Smooth muscle cell (in vitro differentiated cells): ENCODE measurements around the gene SYNPO. TPM values are rescaled to one million over a fixed set of nuclear protein-coding genes. Genes with fewer than 3 reads are reported as not detected.

Source experiments
- DNase-seq: peaks from one replicate; lab custom pipeline; 2025; ENCODE audit not compliant: unreplicated experiment; lab: John Stamatoyannopoulos, UW
- H2AFZ ChIP-seq: fragments of 200-600 bp; sonication (generic); 2 replicates; pipeline ENCODE4 v1.6.0; 2016; ENCODE audit warnings: antibody characterized with exemption, low read depth, mild to moderate bottlenecking
- H3F3A ChIP-seq: fragments of 200-600 bp; sonication (generic); 2 replicates; pipeline ENCODE4 v1.6.0; 2017; ENCODE audit warnings: antibody characterized with exemption, low read depth
- H3K27ac ChIP-seq: fragments of 200-600 bp; sonication (generic); 2 replicates; pipeline ENCODE4 v1.5.1; 2016; ENCODE audit warnings: low read depth, mild to moderate bottlenecking
- H3K27me3 ChIP-seq: fragments of 200-600 bp; sonication (generic); 2 replicates; pipeline ENCODE4 v1.6.1; 2016; ENCODE audit warnings: low read depth, mild to moderate bottlenecking
- H3K36me3 ChIP-seq: fragments of 200-600 bp; sonication (generic); 2 replicates; pipeline ENCODE4 v1.5.1; 2016; ENCODE audit warnings: low read depth
- H3K4me1 ChIP-seq: fragments of 200-600 bp; sonication (generic); 2 replicates; pipeline ENCODE4 v1.5.1; 2016; ENCODE audit warnings: low read depth
- H3K4me2 ChIP-seq: fragments of 200-600 bp; sonication (generic); 2 replicates; pipeline ENCODE4 v1.6.0; 2016; ENCODE audit warnings: mild to moderate bottlenecking
- H3K4me3 ChIP-seq: fragments of 200-600 bp; sonication (generic); 2 replicates; pipeline ENCODE4 v1.5.1; 2016; ENCODE audit warnings: mild to moderate bottlenecking
- H3K79me2 ChIP-seq: fragments of 200-600 bp; sonication (generic); 2 replicates; pipeline ENCODE4 v1.6.0; 2016; ENCODE audit warnings: low read depth, mild to moderate bottlenecking
- H3K9ac ChIP-seq: fragments of 200-600 bp; sonication (generic); 2 replicates; pipeline ENCODE4 v1.6.0; 2016; ENCODE audit warnings: low read depth
- H3K9me3 ChIP-seq: fragments of 200-600 bp; sonication (generic); replicated peaks from 2 replicates; pipeline ENCODE4 v1.5.1; 2016; ENCODE audit warnings: low read depth
- H4K20me1 ChIP-seq: fragments of 200-600 bp; sonication (generic); 2 replicates; pipeline ENCODE4 v1.6.0; 2016; ENCODE audit warnings: low read depth
- WGBS: methylation state at CpG from one replicate; pipeline ENCODE4 v1.1.7; 2016; ENCODE audit warnings: low lambda C conversion rate; 5-methylcytosine and 5-hydroxymethylcytosine counted together
- polyA plus RNA-seq: library from polyadenylated mRNA; unstranded; fragments of >200 nt; fragmentation: Nextera tagmentation; extraction: Ambion mirVana; gene quantifications from 2 replicates; pipeline ENCODE4 v1.2.1, GENCODE V29; 2016
- total RNA-seq: library from RNA; depleted of rRNA; stranded (reverse); fragments of >200 nt; gene quantifications from 2 replicates; pipeline ENCODE4 v1.2.3, GENCODE V29; 2014
- TF ChIP-seq, protein P1 (sequence below): fragments of 200-600 bp; sonication (generic); IDR thresholded peaks from 2 replicates; pipeline ENCODE4 v1.5.1; 2017; ENCODE audit warnings: borderline replicate concordance, mild to moderate bottlenecking, antibody characterized with exemption; ENCODE audit not compliant: insufficient read depth, poor library complexity, severe bottlenecking

The SYNPO gene
- total and polyA plus RNA-seq, 2 experiments from 2014 or later = 34.2 to 46.4 TPM

DNA sequence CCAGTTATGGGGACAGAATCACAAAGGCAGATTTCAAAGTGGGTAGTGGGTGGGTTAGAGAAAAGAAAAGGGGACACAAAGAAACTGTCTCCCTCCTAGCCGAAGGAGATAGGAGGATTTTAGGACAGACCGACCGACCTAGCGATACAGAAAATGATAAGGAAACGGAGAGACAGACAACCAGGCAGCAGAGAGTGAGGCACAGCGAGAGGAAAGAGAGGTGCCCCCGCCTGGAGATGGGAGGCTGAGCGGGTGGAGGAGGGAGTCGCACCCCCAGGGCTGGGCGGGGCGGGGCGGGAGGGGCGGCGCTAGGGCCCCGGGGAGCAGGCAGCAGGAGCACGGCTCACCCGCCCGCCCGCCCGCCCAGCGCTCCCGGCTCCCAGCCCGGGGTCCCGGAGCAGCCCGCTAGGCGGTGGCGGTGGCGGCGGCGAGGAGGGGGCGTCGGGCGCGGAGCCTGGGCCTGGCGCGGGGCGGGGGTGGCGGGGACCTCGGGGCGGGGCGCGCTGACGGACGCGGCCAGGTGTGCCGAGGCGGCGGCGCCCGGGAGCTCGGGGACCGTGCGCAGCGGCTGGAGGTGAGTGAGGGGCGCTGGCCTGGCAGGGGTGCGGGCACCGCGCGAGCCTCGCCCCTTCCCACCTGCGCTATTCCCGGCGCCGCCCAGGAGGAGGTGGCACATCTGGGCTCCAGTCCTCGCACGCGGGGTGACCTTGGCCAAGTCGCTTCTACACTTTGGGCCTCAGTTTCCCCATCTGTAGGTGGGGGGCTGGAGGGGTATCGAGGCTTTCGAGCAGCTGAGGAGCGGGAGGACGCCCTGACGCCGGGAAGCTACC, 15.9 kb upstream of the SYNPO start:
- TF ChIP-seq, protein P1, sequence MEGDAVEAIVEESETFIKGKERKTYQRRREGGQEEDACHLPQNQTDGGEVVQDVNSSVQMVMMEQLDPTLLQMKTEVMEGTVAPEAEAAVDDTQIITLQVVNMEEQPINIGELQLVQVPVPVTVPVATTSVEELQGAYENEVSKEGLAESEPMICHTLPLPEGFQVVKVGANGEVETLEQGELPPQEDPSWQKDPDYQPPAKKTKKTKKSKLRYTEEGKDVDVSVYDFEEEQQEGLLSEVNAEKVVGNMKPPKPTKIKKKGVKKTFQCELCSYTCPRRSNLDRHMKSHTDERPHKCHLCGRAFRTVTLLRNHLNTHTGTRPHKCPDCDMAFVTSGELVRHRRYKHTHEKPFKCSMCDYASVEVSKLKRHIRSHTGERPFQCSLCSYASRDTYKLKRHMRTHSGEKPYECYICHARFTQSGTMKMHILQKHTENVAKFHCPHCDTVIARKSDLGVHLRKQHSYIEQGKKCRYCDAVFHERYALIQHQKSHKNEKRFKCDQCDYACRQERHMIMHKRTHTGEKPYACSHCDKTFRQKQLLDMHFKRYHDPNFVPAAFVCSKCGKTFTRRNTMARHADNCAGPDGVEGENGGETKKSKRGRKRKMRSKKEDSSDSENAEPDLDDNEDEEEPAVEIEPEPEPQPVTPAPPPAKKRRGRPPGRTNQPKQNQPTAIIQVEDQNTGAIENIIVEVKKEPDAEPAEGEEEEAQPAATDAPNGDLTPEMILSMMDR = no peak
- Histone ChIP-seq H3K9me3 (no peaks in the 10 kb centered on the region), H3K4me3 (peak overlapping the region; percentile 69), H3K4me1 (peaks cover 28% of the 10 kb centered on the region), H2AFZ (peak overlapping the region; percentile 29), H3K36me3 (no peaks in the 10 kb centered on the region), H3F3A (peaks cover 20% of the 10 kb centered on the region), H4K20me1 (peaks cover 27% of the 10 kb centered on the region), H3K4me2 (peak overlapping the region; percentile 92), H3K79me2 (peaks cover 50% of the 10 kb centered on the region), H3K27me3 (no peaks in the 10 kb centered on the region), H3K9ac (peak overlapping the region; percentile 52), H3K27ac (peak overlapping the region; percentile 33)
- DNase-seq = no peak
- 5% methylated on average over 32 of the region's 74 CpGs for WGBS

- peaks cover 33% of the 10 kb centered on the region for H4K20me1 ChIP-seq
- DNase-seq = no peak
- peaks cover 28% of the 10 kb centered on the region for H3K4me1 ChIP-seq
- no peaks in the 10 kb centered on the region for H3K9me3 ChIP-seq
- H3K27ac ChIP-seq = peak overlapping the region; percentile 20
- peaks cover 20% of the 10 kb centered on the region for H3F3A ChIP-seq
- peak overlapping the region; percentile 92 for H3K4me2 ChIP-seq
- no peak overlapping the region for H2AFZ ChIP-seq
- H3K27me3 ChIP-seq = no peaks in the 10 kb centered on the region
- H3K9ac ChIP-seq = peak overlapping the region; percentile 52
- peak overlapping the region; percentile 69 for H3K4me3 ChIP-seq
- no peaks in the 10 kb centered on the region for H3K36me3 ChIP-seq
- 35% methylated on average over 19 of the region's 19 CpGs for WGBS
- H3K79me2 ChIP-seq = peaks cover 56% of the 10 kb centered on the region
- TF ChIP-seq, protein P1 = no peak
Measured at GRCh38 chr5:150625164-150625535, 15.3 kb upstream of the SYNPO start.

DNA sequence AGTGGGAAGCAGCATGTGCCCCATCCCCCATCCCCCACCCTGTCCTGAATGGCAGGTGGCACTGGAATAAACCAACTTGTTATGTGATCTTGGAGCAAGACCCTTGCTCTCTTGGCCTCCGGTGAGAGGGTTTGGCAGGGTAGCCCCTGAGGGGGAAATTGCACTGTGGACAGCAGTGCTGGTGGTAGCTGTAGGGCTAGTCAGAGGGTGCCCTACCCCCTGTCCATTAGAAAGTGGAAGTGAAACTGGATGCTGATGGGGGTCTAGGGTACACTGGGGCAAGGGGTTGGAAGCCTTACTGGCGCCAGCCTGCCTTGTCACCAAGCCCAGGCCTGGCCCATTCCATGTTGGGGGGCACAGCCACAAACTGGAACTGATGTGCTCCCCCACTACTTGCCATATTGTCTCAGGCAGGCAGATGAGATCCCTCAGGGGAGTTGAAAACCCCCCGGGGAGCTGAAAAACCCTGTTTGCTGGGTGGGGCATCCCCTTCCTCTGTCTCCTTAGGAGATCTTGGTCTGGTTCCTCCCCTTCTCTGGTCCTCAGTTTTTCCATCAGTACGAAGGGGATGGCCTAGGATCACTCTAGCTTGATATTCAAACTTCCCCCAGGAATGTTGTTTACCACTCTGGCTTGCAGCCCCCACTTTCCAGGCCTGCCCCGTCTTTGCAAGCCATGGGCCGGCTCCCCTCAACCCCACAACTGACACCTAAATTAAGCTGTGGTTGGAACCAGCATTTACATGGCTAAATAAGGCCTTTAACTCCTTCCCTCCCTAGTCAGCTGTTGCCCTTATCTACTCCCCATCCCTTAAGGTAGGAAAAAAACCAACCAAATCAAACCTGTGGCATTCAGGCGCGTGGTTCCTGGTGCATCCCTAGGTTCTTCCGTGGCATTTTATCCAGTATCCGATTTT, 14.4 kb upstream of the SYNPO start:
- Histone ChIP-seq H3K79me2 (peaks cover 65% of the 10 kb centered on the region), H3F3A (peaks cover 16% of the 10 kb centered on the region), H3K4me3 (peak overlapping the region; percentile 69), H3K9me3 (no peaks in the 10 kb centered on the region), H3K4me1 (peaks cover 28% of the 10 kb centered on the region), H3K36me3 (no peaks in the 10 kb centered on the region), H3K27ac (peak overlapping the region; percentile 20), H4K20me1 (peaks cover 42% of the 10 kb centered on the region), H2AFZ (no peak overlapping the region), H3K4me2 (peak overlapping the region; percentile 92), H3K27me3 (no peaks in the 10 kb centered on the region), H3K9ac (no peak overlapping the region)
- DNase-seq = no peak
- 65% methylated on average over 10 of the region's 10 CpGs for WGBS
- TF ChIP-seq, protein P1 = no peak
